Islet of Langerhans (tissue), 1 donor: Measurements from ENCODE around the gene SMIM35.
A peak's percentile ranks its signal among the peaks of the same experiment; 100 is the strongest.
"Not testable (repeated sequence)": the region's sequence is repeated elsewhere in the genome, so short reads cannot be mapped to it uniquely, and the experiment has no call there.

Experiments used
- FAIRE-seq: peaks from one replicate; lab custom pipeline; 2011; peaks lifted over from hg19 to GRCh38; lab: Jason Lieb, UNC

The SMIM35 gene

GRCh38 chr11:118027694-118028093 is 59.1 kb downstream of the SMIM35 start:
- no peak for FAIRE-seq

- FAIRE-seq, result no peak
These were observed 65.6 kb downstream of the SMIM35 start for GRCh38 chr11:118021146-118021545.

- no peak for FAIRE-seq
These were observed 68.4 kb downstream of the SMIM35 start for GRCh38 chr11:118018401-118018800.

GRCh38 chr11:118017631-118018315 is 69.0 kb downstream of the SMIM35 start:
- no peak for FAIRE-seq

GRCh38 chr11:118017111-118017510 is 69.7 kb downstream of the SMIM35 start:
- no peak for FAIRE-seq

- FAIRE-seq, result no peak
These were observed 70.7 kb downstream of the SMIM35 start for GRCh38 chr11:118016104-118016503.

GRCh38 chr11:118015385-118015841 is 71.3 kb downstream of the SMIM35 start:
- FAIRE-seq, result no peak

- FAIRE-seq, result no peak
These were observed 72.7 kb downstream of the SMIM35 start for GRCh38 chr11:118014022-118014421.

GRCh38 chr11:118012083-118012669 is 74.6 kb downstream of the SMIM35 start:
- no peak for FAIRE-seq

- FAIRE-seq, result no peak
These were observed 75.9 kb downstream of the SMIM35 start for GRCh38 chr11:118010738-118011461.

- peak; percentile 86 for FAIRE-seq
These were observed 76.7 kb downstream of the SMIM35 start for GRCh38 chr11:118009864-118010737.

- no peak for FAIRE-seq
These were observed 78.4 kb downstream of the SMIM35 start for GRCh38 chr11:118008271-118008911.

- FAIRE-seq, result not testable (repeated sequence)
These were observed 79.0 kb downstream of the SMIM35 start for GRCh38 chr11:118007563-118008270.

GRCh38 chr11:118007040-118007439 is 79.7 kb downstream of the SMIM35 start:
- FAIRE-seq, result no peak

- no peak for FAIRE-seq
These were observed 80.6 kb downstream of the SMIM35 start for GRCh38 chr11:118006153-118006534.

GRCh38 chr11:118005224-118006152 is 81.3 kb downstream of the SMIM35 start:
- no peak for FAIRE-seq

- FAIRE-seq, result no peak
These were observed 82.1 kb downstream of the SMIM35 start for GRCh38 chr11:118004543-118005223.

GRCh38 chr11:118003456-118003855 is 83.3 kb downstream of the SMIM35 start:
- FAIRE-seq, result no peak
